ENCODE data around the gene PRIM2.
A peak's percentile ranks its signal among the peaks of the same experiment; 100 is the strongest.
"Not testable (repeated sequence)": the region's sequence is repeated elsewhere in the genome, so short reads cannot be mapped to it uniquely, and the experiment has no call there.

The PRIM2 gene, protein sequence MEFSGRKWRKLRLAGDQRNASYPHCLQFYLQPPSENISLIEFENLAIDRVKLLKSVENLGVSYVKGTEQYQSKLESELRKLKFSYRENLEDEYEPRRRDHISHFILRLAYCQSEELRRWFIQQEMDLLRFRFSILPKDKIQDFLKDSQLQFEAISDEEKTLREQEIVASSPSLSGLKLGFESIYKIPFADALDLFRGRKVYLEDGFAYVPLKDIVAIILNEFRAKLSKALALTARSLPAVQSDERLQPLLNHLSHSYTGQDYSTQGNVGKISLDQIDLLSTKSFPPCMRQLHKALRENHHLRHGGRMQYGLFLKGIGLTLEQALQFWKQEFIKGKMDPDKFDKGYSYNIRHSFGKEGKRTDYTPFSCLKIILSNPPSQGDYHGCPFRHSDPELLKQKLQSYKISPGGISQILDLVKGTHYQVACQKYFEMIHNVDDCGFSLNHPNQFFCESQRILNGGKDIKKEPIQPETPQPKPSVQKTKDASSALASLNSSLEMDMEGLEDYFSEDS

GRCh38 chr6:57317060-57317943 lies at the start of gene PRIM2:
TSS of gene PRIM2 (plus strand) at chr6:57317630. CDS start at chr6:57318446, 816 bp downstream.
- DNase-seq, result peak; percentile 75

DNA sequence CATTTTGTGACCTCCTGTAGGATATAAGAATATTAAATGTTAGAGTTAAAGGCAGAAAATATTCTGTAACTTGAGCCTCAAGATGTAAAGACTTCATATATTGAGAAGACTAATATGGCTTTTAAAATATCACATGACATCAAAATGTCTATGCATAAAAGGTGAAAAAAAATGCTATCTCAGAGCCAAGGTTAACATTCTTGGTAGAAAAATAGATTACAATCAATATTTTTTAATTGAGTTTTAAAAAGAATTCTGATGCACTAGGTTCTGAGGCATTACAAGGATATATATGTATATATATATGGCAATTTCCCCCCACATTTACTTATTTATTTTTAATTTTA lies 49.2 kb upstream of the PRIM2 start:
- no peak for DNase-seq

DNA sequence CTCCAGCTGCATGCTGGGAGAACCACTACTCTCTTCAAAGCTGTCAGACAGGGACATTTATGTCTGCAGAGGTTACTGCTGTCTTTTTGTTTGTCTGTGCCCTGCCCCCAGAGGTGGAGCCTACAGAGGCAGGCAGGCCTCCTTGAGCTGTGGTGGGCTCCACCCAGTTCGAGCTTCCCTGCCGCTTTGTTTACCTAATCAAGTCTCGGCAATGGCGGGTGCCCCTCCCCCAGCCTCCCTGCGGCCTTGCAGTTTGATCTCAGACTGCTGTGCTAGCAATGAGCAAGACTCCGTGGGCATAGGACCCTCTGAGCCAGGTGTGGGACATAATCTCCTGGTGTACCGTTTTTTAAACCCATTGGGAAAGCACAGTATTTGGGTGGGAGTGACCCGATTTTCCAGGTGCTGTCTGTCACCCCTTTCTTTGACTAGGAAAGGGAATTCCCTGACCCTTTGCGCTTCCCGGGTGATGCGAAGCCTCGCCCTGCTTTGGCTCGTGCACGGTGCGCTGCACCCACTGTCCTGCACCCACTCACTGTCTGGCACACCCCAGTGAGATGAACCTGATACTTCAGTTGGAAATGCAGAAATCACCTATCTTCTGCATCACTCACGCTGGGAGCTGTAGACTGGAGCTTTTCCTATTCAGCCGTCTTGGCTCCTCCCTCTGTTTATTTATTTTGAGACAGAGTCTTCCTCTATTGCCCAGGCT lies 43.2 kb upstream of the PRIM2 start:
- not testable (repeated sequence) for DNase-seq

DNA sequence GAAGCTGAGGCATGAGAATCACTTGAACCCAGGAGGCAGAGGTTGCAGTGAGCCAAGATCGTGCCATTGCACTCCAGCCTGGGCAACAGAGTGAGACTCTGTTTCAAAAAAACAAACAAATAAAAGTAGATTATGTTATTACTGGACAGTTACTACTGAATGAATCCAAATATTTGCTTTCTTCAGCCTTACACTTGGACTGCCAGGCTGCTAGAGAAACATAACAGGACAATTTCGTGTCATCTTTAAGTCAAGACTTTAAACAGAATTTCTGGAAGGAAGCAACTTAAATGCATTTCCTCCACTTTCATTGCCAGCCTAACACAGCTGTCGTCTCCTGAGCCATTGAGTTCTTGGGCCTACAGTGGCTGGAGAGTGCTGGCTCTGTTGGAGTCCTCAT lies 42.0 kb upstream of the PRIM2 start:
- no peak for DNase-seq

- DNase-seq, result no peak
Observed at GRCh38 chr6:57276946-57277345, 40.5 kb upstream of the PRIM2 start.

DNA sequence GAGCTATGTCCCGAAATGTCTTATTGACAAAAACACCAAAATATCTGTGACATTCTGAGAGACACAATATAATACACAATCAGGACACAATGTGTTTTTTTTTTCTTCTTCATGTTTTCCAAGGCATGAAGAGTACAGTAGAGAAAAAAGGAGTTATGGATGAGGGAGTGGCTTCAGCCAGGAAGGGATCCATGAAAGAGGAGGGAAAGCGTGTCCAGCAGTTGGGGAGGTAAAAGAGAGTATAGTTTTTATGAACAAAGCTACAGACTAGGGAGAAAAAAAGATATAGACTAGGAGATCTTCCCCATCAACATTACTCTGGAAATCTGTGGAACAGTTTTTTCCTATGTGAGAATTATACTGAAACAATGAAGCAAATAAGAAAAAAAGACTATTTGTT lies 38.9 kb upstream of the PRIM2 start:
- no peak for DNase-seq

GRCh38 chr6:57279013-57279412 lies 38.4 kb upstream of the PRIM2 start:
- no peak for DNase-seq

- no peak for DNase-seq
Observed at GRCh38 chr6:57283106-57283505, 34.3 kb upstream of the PRIM2 start.

GRCh38 chr6:57283911-57284455 lies 33.4 kb upstream of the PRIM2 start:
- DNase-seq, result no peak

GRCh38 chr6:57288136-57288535 lies 29.3 kb upstream of the PRIM2 start:
- DNase-seq, result not testable (repeated sequence)

GRCh38 chr6:57293472-57293871 lies 24.0 kb upstream of the PRIM2 start:
- not testable (repeated sequence) for DNase-seq

DNA sequence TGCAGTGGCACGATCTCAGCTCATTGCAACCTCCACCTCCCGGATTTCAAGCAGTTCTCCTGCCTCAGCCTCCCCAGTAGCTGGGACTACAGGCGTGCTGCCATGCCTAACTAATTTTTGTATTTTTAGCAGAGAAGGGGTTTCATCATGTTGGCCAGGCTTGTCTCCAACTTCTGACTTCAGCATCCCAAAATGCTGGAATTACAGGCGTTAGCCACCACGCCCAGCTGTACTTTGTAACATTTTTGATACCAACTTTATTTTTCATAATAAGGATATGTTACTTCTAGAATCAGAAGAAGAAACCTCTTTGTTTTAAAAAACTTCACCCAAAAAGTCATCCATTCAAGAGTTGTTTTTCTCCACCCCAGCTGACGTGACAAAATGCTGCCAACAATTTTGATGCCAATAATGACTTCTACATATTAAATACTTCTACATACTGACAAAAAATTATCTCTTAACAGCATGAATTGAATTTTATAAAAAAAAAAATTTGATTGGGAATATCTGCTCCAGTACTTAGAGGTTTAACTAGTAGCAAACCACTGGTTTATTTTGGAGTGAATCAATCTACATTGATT lies 22.5 kb upstream of the PRIM2 start:
- DNase-seq, result no peak

- DNase-seq, result no peak
Observed at GRCh38 chr6:57297505-57297904, 19.9 kb upstream of the PRIM2 start.

DNA sequence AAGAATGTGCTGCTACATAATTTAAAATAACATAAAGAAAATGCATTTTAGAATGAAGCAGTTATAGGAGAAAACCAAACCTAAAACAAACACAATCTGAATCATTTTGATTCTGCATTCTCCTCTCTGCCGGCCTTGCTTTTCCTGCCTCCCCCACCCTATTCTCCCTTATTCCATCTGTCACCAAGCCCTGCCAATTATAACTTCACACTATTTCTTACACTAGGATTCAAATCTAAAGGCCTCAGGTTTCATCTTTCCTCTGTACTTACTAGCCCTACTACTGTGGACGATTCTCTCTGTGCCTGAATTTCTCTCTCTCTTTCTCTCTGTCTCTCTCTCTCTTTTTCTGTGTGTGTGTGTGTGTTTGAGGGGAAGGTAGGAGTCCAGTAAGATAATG lies 18.7 kb upstream of the PRIM2 start:
- no peak for DNase-seq

GRCh38 chr6:57301757-57302156 lies 15.7 kb upstream of the PRIM2 start:
- DNase-seq, result no peak

DNA sequence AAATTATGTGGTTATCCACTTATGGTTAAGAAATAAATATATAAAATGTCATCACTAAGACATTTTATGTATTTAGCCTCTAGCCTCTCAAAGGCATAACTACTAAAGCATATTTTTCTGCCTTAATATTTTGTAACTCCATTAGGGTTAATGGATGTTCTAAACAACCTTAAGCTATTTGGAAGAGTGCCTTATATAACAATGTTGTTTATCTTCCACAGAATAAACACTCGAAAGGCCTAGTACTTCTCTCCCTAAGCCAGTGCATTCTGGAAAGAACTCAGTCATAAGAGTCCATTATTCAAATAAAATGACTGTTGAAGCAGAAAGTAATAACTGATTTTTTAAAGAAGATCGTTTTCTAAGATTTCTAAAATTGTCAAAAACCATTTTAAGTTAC lies 15.0 kb upstream of the PRIM2 start:
- DNase-seq, result no peak

DNA sequence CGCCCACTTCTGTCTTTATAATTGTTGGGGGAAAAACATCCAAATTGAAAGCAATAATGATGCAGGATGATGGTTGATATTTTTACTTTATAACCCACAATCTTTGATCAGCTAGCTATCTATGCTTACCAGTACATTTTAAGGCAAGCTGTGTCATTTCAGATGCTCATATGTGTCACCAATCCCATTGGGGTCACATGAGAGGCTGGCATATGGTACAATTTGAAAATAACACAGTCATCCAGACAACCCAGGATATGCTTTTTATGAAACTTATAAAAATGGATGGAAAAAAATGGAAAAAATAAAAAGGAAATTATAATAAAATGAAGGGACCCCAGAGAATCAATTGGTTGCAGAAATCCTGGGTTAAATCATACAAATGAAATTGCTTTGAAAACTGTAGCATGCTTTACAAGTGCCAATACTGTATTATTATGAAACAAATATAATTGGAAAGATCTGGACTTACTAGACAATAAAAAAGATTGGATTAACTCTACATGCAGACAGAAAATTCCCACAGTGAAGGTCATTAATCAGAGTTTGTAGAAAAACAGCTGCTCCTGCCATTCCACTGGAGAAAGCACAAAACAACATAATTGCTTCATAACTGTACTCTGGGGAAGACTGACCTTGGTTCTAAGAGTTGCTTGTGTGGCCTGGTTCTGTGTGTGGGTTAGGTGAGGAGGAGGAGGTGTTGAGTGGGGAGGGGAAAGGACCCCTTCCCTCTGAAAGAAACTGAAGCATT lies 13.3 kb upstream of the PRIM2 start:
- DNase-seq, result no peak

DNA sequence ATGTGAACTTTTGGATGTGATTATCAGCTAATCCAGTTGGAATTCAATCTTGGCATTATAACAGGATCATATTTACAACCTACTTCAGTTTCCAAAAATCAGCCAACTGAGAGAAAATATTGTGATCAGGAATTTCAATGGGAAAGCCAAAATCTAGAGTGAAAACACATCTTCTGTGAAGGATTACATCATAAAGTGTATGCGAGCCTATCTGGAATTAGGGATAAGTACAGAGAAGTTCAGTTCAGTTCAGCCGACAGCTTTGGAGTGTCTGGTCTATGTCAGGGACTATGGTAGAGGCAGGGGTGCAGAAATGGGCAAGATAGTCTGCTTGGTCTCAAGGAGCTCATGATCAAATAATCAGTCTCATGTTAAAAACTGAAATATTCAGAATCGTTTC lies 12.3 kb upstream of the PRIM2 start:
- DNase-seq, result no peak

- DNase-seq, result no peak
Observed at GRCh38 chr6:57305761-57306160, 11.7 kb upstream of the PRIM2 start.

DNA sequence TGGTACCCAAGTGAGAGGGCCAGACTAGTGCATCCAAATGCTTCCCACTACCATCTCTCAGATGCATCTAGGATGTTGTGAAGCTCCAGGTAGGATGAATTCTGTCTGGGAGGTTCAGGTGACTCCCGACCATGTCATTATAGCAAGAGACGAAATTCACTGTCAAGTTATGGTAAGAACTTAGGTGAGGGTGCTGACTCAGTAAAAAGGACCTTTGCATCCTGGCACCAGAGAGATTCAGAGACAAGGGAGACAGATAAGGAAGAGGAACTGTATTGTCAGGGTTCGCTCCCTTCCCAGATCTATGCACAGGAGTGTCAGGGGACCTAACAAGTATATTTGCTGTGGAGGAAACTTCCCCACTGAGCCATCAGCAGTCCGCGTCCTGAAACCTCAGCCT lies 11.2 kb upstream of the PRIM2 start:
- DNase-seq, result no peak

- DNase-seq, result no peak
Observed at GRCh38 chr6:57307850-57308249, 9.6 kb upstream of the PRIM2 start.

DNA sequence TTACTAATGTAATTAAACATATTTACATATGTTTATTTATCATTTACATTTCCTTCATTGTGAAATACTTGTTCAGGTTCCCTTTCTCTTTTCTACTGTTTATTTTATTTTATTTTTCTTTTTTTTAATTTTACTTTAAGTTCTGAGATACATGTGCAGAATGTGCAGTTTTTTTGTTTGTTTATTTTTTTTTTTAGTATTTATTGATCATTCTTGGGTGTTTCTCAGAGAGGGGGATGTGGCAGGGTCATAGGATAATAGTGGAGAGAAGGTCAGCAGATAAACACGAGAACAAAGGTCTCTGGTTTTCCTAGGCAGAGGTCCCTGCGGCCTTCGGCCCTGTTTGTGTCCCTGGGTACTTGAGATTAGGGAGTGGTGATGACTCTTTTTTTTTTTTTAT lies 8.7 kb upstream of the PRIM2 start:
- not testable (repeated sequence) for DNase-seq
